ENCODE results near the gene RNF149.
A peak's percentile ranks its signal among the peaks of the same experiment; 100 is the strongest.
"Not testable (repeated sequence)": the region's sequence is repeated elsewhere in the genome, so short reads cannot be mapped to it uniquely, and the experiment has no call there.

The RNF149 gene

GRCh38 chr2:101253013-101253702, 55.3 kb downstream of the RNF149 start:
- peak overlapping the region; percentile 86 for H3K4me3 ChIP-seq (ENCODE audit: low read depth, low read length)
- peak; percentile 88 for DNase-seq (ENCODE audit: low read depth)
- no peak for TF ChIP-seq CTCF (IDR thresholded peaks at IDR 0.05; ENCODE audit: insufficient read depth, low read depth, low read length, missing control alignments)

GRCh38 chr2:101252408-101253012, 56.0 kb downstream of the RNF149 start, which contains the start of gene CNOT11:
Gene CNOT11 (plus strand): TSS chr2:101252886. CDS start chr2:101252965, 79 bp downstream.
- no peak for TF ChIP-seq CTCF (IDR thresholded peaks at IDR 0.05; ENCODE audit: insufficient read depth, low read depth, low read length, missing control alignments)
- DNase-seq (ENCODE audit: low read depth), result peak; percentile 99
- H3K4me3 ChIP-seq (ENCODE audit: low read depth, low read length), result peak within 1 kb of the TSS; percentile 86

- peak; percentile 33 for DNase-seq (ENCODE audit: low read depth)
- peak overlapping the region; percentile 82 for H3K4me3 ChIP-seq (ENCODE audit: low read depth, low read length)
- peak; percentile 17 for TF ChIP-seq CTCF (IDR thresholded peaks at IDR 0.05; ENCODE audit: insufficient read depth, low read depth, low read length, missing control alignments)
Observed at GRCh38 chr2:101251844-101252407, 56.6 kb downstream of the RNF149 start.

DNA sequence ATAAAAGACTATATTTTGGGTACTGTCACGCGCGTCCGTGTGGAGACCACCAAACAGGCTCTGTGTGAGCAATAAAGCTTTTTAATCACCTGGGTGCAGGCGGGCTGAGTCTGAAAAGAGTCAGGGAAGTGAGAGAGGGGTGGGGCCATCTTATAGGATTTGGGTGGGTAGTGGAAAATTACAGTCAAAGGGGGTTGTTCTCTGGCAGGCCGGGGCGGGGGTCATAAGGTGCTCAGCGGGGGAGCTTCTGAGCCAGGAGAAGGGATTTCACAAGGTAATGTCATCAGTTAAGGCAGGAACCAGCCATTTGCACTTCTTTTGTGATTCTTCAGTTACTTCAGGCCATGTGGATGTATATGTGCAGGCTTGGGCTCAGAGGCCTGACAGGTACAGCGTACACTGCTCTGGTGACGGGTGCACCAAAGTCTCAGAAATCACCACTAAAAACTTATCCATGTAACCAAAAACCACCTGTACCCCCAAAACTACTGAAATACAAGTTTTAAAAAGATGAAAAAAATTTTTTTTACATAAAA, 57.2 kb downstream of the RNF149 start:
- DNase-seq (ENCODE audit: low read depth); H3K4me3 ChIP-seq (ENCODE audit: low read depth, low read length): not testable (repeated sequence)

GRCh38 chr2:101249826-101250225, 58.7 kb downstream of the RNF149 start:
- no peak for DNase-seq (ENCODE audit: low read depth)
- H3K4me3 ChIP-seq (ENCODE audit: low read depth, low read length), result no peak overlapping the region
- no peak for TF ChIP-seq CTCF (IDR thresholded peaks at IDR 0.05; ENCODE audit: insufficient read depth, low read depth, low read length, missing control alignments)

GRCh38 chr2:101248756-101249155, 59.7 kb downstream of the RNF149 start:
- not testable (repeated sequence) for H3K4me3 ChIP-seq (ENCODE audit: low read depth, low read length); DNase-seq (ENCODE audit: low read depth)

DNA sequence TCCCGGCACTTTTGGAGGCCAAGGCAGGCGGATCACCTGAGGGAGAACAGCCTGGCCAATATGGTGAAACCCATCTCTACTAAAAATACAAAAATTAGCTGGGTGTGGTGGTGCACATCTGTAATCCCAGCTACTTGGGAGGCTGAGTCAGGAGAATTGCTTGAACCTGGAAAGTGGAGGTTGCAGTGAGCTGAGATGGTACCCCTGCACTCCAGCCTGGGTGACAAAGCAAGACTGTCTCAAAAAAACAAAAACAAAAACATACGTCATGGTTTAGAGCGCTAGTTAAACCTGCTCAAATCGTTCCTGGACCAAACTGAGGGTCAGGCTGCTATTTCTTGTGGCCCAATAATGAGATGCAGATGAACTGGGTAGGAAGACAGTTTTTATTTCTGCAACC, 63.0 kb downstream of the RNF149 start:
- H3K4me3 ChIP-seq (ENCODE audit: low read depth, low read length); DNase-seq (ENCODE audit: low read depth): not testable (repeated sequence)

DNA sequence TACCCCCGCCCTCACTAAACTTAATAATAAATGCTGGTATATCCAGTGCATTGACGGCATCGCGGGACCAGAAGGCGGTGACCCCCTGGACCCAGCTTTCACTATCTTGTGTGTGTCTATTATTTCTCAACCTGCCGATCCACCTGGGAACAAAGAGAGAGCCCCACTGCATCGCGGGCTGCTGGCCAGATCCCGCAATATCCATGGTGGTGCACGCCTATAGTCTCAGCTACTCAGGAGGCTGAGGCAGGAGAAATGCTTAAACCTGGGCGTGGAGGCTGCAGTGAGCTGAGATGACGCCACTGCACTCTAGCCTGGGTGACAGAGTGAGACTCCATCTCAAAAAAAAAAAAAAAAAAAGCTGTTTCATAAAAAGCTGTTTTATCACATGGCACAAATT, 63.6 kb downstream of the RNF149 start:
- DNase-seq (ENCODE audit: low read depth); H3K4me3 ChIP-seq (ENCODE audit: low read depth, low read length): not testable (repeated sequence)

DNA sequence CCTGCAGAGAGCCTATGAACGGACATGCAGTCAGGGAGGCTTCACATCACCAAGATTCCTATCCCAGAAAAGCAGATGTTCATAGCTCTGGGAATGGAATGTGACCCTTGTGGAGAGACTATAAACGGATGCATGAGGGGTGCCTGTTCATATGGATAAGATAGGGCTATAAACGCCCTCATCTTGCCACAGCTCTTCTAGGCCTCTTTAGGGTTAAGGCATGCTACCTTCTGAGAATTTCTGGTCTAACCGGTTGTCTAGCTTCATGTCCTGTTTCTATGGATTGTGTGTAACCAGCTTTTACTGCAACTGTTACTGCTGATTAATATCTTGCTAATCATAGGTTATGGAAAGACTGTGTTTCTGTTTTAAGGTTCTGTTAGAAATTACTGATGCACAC, 64.1 kb downstream of the RNF149 start:
- H3K4me3 ChIP-seq (ENCODE audit: low read depth, low read length); DNase-seq (ENCODE audit: low read depth): not testable (repeated sequence)

Measured in GM12865 (cell line).